Measurements from ENCODE around the gene ST3GAL6. TPM values are rescaled to one million over a fixed set of nuclear protein-coding genes. Genes with fewer than 3 reads are reported as not detected.

The ST3GAL6 gene
- total and polyA plus RNA-seq, 2 of the 13 experiments (the other 11 are each of a cell fraction or from before 2014, with no cell fraction given) = 17.5 to 23.2 TPM

DNA sequence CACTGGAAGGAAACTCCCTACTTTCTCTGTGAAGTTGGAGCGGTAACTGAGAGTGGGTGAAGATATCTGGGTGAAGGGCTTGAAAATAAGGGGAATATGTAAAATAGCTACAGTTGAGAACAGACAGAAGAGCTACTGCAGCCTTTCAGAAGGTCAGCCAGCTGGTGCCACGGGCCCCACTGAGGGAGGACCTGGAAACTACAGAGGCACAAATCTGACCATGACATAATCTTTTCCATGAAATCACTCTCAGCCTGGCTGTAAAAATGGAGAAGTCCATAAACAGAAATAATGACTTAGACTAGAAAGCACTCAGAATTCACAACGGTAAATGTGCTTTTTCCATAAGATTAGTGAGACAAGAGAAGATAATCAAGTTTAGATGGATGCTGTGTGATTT lies 46.4 kb downstream of the ST3GAL6 start:
- no peaks in the 10 kb centered on the region for H3K27me3 ChIP-seq (ENCODE audit: control insufficient read depth in 1 of 2, insufficient read depth in 2 of 2, low read length in 2 of 2)

More for the DNA sequence above, 46.4 kb downstream of the ST3GAL6 start:
- POLR2A ChIA-PET = no interaction called here
- H3K79me2 ChIP-seq (ENCODE audit: insufficient read depth, low read length) = no peaks in the 10 kb centered on the region
- no peak for DNase-seq (ENCODE audit: low spot score)
- no peak overlapping the region for H2AFZ ChIP-seq (ENCODE audit: low read length)
- intact Hi-C loops (cut with micrococcal nuclease; ENCODE audit: unreplicated experiment) = no loop called here
- no peak for ATAC-seq
- peaks cover 26% of the 10 kb centered on the region for H3K4me1 ChIP-seq (ENCODE audit: insufficient read depth, low read length)
- no peak overlapping the region for H3K4me3 ChIP-seq (replicated peaks in 1 of 3; ENCODE audit: insufficient read depth in 1 of 3, low read depth in 2 of 3, low read length in 3 of 3)
- TF ChIP-seq NCOR1 (IDR thresholded peaks at IDR 0.05; ENCODE audit: borderline replicate concordance, low read length) (no peak), ZNF883 (CRISPR knock-in tag; IDR thresholded peaks at IDR 0.05; ENCODE audit: not compliant biosample characterization) (no peak), HOXA9 (CRISPR knock-in tag; IDR thresholded peaks at IDR 0.05; ENCODE audit: borderline replicate concordance) (no peak), NR2F6 (IDR thresholded peaks at IDR 0.05) (no peak), NR2F6 (CRISPR knock-in tag; IDR thresholded peaks at IDR 0.05) (no peak), GATA4 (IDR thresholded peaks at IDR 0.05; ENCODE audit: borderline replicate concordance, low read depth) (no peak), ZFP41 (CRISPR knock-in tag; IDR thresholded peaks at IDR 0.05; ENCODE audit: borderline replicate concordance) (no peak), GLI4 (CRISPR knock-in tag; IDR thresholded peaks at IDR 0.05; ENCODE audit: borderline replicate concordance) (no peak), HHEX (CRISPR knock-in tag; IDR thresholded peaks at IDR 0.05) (no peak), POLR2AphosphoS2 (IDR thresholded peaks at IDR 0.05; ENCODE audit: low read depth, low read length) (no peak), ZNF615 (CRISPR knock-in tag; IDR thresholded peaks at IDR 0.05; ENCODE audit: borderline replicate concordance) (no peak), ZSCAN21 (CRISPR knock-in tag; IDR thresholded peaks at IDR 0.05; ENCODE audit: borderline replicate concordance) (no peak)
- TF ChIP-seq, protein P1, sequence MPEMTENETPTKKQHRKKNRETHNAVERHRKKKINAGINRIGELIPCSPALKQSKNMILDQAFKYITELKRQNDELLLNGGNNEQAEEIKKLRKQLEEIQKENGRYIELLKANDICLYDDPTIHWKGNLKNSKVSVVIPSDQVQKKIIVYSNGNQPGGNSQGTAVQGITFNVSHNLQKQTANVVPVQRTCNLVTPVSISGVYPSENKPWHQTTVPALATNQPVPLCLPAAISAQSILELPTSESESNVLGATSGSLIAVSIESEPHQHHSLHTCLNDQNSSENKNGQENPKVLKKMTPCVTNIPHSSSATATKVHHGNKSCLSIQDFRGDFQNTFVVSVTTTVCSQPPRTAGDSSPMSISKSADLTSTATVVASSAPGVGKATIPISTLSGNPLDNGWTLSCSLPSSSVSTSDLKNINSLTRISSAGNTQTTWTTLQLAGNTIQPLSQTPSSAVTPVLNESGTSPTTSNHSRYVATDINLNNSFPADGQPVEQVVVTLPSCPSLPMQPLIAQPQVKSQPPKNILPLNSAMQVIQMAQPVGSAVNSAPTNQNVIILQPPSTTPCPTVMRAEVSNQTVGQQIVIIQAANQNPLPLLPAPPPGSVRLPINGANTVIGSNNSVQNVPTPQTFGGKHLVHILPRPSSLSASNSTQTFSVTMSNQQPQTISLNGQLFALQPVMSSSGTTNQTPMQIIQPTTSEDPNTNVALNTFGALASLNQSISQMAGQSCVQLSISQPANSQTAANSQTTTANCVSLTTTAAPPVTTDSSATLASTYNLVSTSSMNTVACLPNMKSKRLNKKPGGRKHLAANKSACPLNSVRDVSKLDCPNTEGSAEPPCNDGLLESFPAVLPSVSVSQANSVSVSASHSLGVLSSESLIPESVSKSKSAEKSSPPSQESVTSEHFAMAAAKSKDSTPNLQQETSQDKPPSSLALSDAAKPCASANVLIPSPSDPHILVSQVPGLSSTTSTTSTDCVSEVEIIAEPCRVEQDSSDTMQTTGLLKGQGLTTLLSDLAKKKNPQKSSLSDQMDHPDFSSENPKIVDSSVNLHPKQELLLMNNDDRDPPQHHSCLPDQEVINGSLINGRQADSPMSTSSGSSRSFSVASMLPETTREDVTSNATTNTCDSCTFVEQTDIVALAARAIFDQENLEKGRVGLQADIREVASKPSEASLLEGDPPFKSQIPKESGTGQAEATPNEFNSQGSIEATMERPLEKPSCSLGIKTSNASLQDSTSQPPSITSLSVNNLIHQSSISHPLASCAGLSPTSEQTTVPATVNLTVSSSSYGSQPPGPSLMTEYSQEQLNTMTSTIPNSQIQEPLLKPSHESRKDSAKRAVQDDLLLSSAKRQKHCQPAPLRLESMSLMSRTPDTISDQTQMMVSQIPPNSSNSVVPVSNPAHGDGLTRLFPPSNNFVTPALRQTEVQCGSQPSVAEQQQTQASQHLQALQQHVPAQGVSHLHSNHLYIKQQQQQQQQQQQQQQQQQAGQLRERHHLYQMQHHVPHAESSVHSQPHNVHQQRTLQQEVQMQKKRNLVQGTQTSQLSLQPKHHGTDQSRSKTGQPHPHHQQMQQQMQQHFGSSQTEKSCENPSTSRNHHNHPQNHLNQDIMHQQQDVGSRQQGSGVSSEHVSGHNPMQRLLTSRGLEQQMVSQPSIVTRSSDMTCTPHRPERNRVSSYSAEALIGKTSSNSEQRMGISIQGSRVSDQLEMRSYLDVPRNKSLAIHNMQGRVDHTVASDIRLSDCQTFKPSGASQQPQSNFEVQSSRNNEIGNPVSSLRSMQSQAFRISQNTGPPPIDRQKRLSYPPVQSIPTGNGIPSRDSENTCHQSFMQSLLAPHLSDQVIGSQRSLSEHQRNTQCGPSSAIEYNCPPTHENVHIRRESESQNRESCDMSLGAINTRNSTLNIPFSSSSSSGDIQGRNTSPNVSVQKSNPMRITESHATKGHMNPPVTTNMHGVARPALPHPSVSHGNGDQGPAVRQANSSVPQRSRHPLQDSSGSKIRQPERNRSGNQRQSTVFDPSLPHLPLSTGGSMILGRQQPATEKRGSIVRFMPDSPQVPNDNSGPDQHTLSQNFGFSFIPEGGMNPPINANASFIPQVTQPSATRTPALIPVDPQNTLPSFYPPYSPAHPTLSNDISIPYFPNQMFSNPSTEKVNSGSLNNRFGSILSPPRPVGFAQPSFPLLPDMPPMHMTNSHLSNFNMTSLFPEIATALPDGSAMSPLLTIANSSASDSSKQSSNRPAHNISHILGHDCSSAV (CRISPR knock-in tag; IDR thresholded peaks at IDR 0.05; ENCODE audit: borderline replicate concordance) = no peak
- TF ChIP-seq, protein P2, sequence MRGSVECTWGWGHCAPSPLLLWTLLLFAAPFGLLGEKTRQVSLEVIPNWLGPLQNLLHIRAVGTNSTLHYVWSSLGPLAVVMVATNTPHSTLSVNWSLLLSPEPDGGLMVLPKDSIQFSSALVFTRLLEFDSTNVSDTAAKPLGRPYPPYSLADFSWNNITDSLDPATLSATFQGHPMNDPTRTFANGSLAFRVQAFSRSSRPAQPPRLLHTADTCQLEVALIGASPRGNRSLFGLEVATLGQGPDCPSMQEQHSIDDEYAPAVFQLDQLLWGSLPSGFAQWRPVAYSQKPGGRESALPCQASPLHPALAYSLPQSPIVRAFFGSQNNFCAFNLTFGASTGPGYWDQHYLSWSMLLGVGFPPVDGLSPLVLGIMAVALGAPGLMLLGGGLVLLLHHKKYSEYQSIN (CRISPR knock-in tag; IDR thresholded peaks at IDR 0.05; ENCODE audit: borderline replicate concordance) = no peak
- TF ChIP-seq, protein P3, sequence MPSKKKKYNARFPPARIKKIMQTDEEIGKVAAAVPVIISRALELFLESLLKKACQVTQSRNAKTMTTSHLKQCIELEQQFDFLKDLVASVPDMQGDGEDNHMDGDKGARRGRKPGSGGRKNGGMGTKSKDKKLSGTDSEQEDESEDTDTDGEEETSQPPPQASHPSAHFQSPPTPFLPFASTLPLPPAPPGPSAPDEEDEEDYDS (CRISPR knock-in tag; IDR thresholded peaks at IDR 0.05) = no peak
- FAIRE-seq = no peak
- no peak overlapping the region for H3K9ac ChIP-seq (ENCODE audit: insufficient read depth, low read depth, low read length)
- CTCF ChIA-PET (ENCODE audit: low intra/inter-chr PET ratio, low total read pairs) = no interaction called here
- BruUV-seq (replicated peaks) = no TSS peak
- 99% methylated on average over 3 of the region's 3 CpGs for whole genome bisulfite sequencing (ENCODE audit: low lambda C conversion rate)
- no peak overlapping the region for H3K27ac ChIP-seq (ENCODE audit: extremely low read length, insufficient read depth, low read length)
- H3K4me2 ChIP-seq (ENCODE audit: low read depth, low read length) = no peak overlapping the region
- peaks cover 12 to 41% of the 10 kb centered on the region in 2 experiments for H3K36me3 ChIP-seq (replicated peaks in 1 of 2; ENCODE audit: control insufficient read depth in 1 of 2, insufficient read depth in 2 of 2, low read length in 2 of 2)
- no peaks in the 10 kb centered on the region for H3K9me3 ChIP-seq (ENCODE audit: low read length)
- in situ Hi-C loops (cut with HindIII; ENCODE audit: extremely low pct_ligation_motif_present, low pct_unique_long_range_greater_than_20kb) = no loop called here
- H4K20me1 ChIP-seq (ENCODE audit: insufficient read depth, low read length) = no peaks in the 10 kb centered on the region
